Testis (tissue), 2 donors: Measurements from ENCODE around the gene CMTM7.

ENCODE experiments used
- CTCF ChIP-seq, 3 experiments: fragments of 450-650 bp in 2 of 3; fragments of 200-600 bp in 1 of 3; sonication (generic) in 1 of 3; IDR thresholded peaks; one replicate each; pipeline ENCODE4 v1.5.1; 2016 to 2019; ENCODE audit warnings: antibody characterized with exemption in 3 of 3, mild to moderate bottlenecking in 2 of 3, moderate library complexity in 1 of 3
- POLR2A ChIP-seq: fragments of 450-650 bp; IDR thresholded peaks from one replicate; pipeline ENCODE4 v1.6.1; 2017; ENCODE audit warnings: antibody characterized with exemption, mild to moderate bottlenecking, moderate library complexity

DNA sequence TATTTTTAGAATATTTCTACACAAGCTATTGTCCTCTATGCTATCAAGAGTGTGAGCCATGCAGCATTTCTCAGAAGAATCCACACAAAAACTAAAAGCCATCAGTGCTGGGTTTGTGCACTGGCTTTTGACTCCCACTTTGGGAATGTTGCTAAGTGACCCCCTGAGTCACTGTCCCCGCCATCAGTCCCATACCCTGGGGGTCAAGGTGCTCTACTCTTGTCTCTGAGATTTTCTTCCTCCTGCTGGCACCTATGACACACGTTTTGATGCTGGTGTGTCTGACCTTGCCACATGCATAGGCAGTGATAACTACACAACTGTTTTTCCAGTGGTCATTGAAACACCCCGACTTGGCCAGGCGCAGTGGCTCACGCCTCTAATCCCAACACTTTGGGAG is 19.8 kb downstream of the CMTM7 start:
- TF ChIP-seq CTCF (IDR thresholded peaks at IDR 0.05): no peak
- no peak for TF ChIP-seq POLR2A
